Subcutaneous abdominal adipose tissue (tissue), 5 donors: Measurements from ENCODE around the gene CELSR1.

Source experiments
- H3K27ac ChIP-seq: one replicate; pipeline ENCODE4 v1.7.0; 2013; ENCODE audit warnings: low read depth, mild to moderate bottlenecking, inconsistent platforms, low read length, moderate library complexity
- H3K27me3 ChIP-seq, 5 donors: one replicate each; pipeline ENCODE4 v1.7.0; 2013; ENCODE audit warnings: low read length in 5 of 5, inconsistent platforms in 1 of 5; ENCODE audit not compliant: control insufficient read depth in 5 of 5, insufficient read depth in 4 of 5
- H3K36me3 ChIP-seq, 5 donors: one replicate each; pipeline ENCODE4 v1.7.0; 2013; ENCODE audit warnings: low read length in 5 of 5; ENCODE audit not compliant: control insufficient read depth in 5 of 5, insufficient read depth in 5 of 5
- H3K4me1 ChIP-seq, 5 donors: one replicate each; pipeline ENCODE4 v1.7.0; 2013; ENCODE audit warnings: low read length in 5 of 5, mild to moderate bottlenecking in 3 of 5, moderate library complexity in 1 of 5; ENCODE audit not compliant: control insufficient read depth in 5 of 5, insufficient read depth in 5 of 5
- H3K4me3 ChIP-seq, 5 donors: one replicate each; pipeline ENCODE4 v1.7.0; 2013; ENCODE audit warnings: low read length in 5 of 5, low read depth in 1 of 5
- H3K9ac ChIP-seq, 5 donors: one replicate each; pipeline ENCODE4 v1.7.0; 2013; ENCODE audit warnings: low read length in 5 of 5, mild to moderate bottlenecking in 4 of 5, moderate library complexity in 3 of 5
- H3K9me3 ChIP-seq, 5 donors: one replicate each; pipeline ENCODE4 v1.7.0; 2013; ENCODE audit warnings: low read length in 5 of 5; ENCODE audit not compliant: control insufficient read depth in 5 of 5
- donor health status: healthy.
- donor health status: healthy.
- donor health status: healthy.
- donor health status: healthy.
- donor health status: healthy.

The CELSR1 gene

DNA sequence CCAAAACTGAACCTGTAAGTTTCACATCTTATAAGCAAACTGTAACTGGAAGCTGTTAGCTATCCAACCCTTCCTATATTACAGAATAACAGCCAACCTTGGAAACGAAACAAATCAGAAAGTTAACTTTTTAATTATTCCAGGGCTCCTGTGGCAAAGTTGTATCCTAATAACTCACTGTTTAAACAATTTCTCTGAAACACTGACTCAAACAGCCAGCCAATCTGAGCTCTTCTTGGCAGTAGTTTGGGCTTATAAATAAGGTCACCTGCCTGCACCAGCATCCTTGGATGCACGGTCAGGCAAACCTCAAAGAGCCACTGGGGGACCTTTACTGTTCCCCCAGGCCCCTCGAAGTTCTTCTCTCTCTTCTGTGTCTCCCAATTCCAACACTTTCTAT is 5.0 kb downstream of the CELSR1 start:
- H3K27ac ChIP-seq, result no peak overlapping the region
- H3K4me3 ChIP-seq, result no peak overlapping the region
- H3K27me3 ChIP-seq, result peaks cover 8 to 21% (median 12%) of the 10 kb centered on the region in 5 donors
- no peaks in the 10 kb centered on the region for H3K9me3 ChIP-seq
- H3K36me3 ChIP-seq, result no peaks in the 10 kb centered on the region
- H3K4me1 ChIP-seq, result peaks cover 0 to 6% (median 0%) of the 10 kb centered on the region in 5 donors
- no peak overlapping the region for H3K9ac ChIP-seq

DNA sequence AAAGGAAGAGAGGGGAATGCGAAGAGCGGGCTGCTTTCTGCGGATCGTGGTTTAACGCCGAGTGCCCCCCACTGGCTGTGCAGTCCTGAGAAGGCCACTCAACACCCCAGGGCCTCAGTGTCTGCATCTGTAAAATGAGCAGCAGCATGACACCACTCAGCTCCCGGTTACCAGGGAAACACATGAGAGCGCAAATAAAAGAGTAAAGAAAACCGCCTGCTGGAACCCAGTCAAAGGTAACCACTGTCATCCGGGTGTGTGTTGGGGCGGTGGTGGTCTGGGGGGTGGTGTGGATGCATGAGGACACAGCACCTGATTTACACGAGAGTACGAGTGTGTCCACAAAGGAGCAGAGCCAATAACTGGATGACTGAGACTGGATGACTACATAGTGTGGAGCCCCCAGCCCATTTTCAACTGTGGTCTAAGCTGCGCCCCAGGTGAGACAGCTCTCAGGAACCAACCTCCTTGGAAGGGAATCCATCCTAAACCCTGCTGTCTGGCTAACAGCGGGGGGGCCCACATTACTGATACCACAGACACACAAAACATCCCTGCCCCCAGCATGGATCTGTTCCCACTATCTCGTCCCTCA is 5.7 kb downstream of the CELSR1 start:
- Histone ChIP-seq H3K9me3 (no peaks in the 10 kb centered on the region), H3K4me1 (peaks cover 0 to 6% (median 0%) of the 10 kb centered on the region in 5 donors), H3K4me3 (no peak overlapping the region), H3K27me3 (peaks cover 9 to 28% (median 14%) of the 10 kb centered on the region in 5 donors), H3K9ac (no peak overlapping the region), H3K36me3 (no peaks in the 10 kb centered on the region), H3K27ac (no peak overlapping the region)

DNA sequence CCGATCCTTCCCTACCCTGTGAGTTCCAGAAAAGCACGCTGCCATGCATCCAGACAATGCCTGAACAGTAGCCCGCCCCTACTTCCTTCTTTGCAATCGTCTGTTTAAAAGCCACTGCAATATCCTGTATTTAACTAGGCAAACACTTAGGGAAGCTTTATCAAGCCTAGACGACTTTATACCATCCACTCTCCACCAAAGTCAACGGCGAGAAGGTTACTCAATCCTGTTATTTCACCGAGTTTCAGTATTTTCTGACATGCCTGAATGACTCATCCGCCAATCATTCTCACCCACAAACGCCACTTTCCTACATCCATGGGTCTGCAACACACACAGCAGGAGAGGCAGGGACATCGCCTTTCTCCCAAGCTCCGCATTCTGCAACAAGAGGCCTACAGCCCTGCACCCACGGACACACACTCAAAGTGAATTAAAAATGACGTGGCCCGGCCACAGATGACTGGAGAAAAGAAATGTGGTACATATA is 9.3 kb downstream of the CELSR1 start:
- peaks cover 0 to 6% (median 0%) of the 10 kb centered on the region in 5 donors for H3K4me1 ChIP-seq
- H3K9ac ChIP-seq, result no peak overlapping the region
- H3K9me3 ChIP-seq, result no peaks in the 10 kb centered on the region
- no peak overlapping the region for H3K27ac ChIP-seq
- H3K4me3 ChIP-seq, result no peak overlapping the region
- H3K27me3 ChIP-seq, result peaks cover 3 to 32% (median 20%) of the 10 kb centered on the region in 5 donors
- H3K36me3 ChIP-seq, result no peaks in the 10 kb centered on the region

DNA sequence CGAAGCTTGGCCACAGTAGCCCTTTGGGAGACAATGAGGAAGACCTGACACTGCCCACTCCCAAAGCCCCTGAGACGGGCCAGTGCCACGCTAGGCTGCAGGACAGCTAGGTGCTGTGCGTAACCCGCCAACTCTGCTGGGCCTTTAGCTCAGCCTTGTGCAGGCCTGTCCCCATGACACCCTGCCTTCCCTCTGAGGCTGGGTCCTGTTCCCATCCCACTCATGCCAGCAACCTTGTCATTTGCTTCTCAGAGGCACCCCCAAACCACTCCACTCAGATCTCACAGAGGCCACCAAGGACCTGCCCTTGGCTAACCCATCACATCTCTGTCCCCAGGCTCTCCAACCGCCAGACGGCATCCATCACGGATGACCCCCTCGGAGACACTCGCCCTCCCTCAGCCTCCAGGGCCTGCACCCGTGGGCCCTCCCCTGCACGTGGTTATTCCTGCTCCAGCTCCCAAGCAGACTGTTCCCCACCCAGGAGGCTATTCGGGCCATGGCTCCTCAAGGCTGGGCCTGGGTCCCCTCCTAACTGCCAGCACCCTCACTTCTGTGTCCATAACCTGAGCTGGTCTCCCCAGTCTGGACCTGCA is 11.1 kb downstream of the CELSR1 start:
- H3K27me3 ChIP-seq, result peaks cover 3 to 32% (median 20%) of the 10 kb centered on the region in 5 donors
- no peak overlapping the region for H3K9ac ChIP-seq
- no peak overlapping the region for H3K4me3 ChIP-seq
- H3K36me3 ChIP-seq, result no peaks in the 10 kb centered on the region
- H3K4me1 ChIP-seq, result peaks cover 0 to 6% (median 0%) of the 10 kb centered on the region in 5 donors
- H3K9me3 ChIP-seq, result no peaks in the 10 kb centered on the region
- no peak overlapping the region for H3K27ac ChIP-seq

DNA sequence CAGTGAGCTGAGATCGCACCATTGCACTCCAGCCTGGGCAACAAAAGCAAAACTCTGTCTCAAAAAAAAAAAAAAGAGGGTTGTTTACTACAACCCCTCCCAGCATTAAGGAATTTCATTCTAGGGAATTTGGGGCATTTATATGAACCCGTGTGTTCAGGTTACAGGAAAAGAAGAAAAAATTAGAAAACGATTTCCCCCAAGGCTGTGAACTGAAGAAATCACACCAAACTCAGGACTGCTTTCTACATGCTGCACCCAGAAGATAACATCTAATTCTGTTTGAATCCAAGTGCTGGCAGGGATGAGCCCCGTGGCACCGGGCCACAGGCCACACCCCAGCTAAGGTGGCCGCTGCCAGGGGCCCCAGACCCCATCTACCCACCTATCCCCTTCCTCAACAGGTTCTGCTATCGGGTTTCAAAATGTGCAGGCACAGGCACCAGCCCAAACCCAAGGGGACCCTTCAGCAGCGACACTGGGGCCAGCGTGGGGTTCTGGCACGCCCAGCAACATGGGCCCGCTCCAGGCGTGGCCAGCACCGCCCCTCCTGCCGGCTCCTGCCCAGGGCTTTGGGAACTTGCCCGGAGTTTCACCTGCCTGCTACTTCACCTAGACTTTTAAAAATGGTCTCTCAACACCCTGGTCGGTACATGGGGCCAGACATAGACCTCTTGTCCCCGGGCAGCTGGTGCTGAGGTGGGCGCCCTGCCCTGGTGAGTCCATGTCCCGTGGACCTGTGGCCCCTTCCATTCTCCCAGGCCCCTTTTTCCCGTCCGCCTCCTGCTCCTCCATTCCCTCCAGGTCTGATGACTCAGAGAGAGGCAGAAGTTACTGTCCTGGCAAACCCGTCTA is 11.8 kb downstream of the CELSR1 start:
- peaks cover 0 to 3% (median 0%) of the 10 kb centered on the region in 5 donors for H3K4me1 ChIP-seq
- no peak overlapping the region for H3K4me3 ChIP-seq
- no peak overlapping the region for H3K27ac ChIP-seq
- no peaks in the 10 kb centered on the region for H3K36me3 ChIP-seq
- peaks cover 6 to 32% (median 20%) of the 10 kb centered on the region in 5 donors for H3K27me3 ChIP-seq
- H3K9me3 ChIP-seq, result no peaks in the 10 kb centered on the region
- no peak overlapping the region for H3K9ac ChIP-seq

DNA sequence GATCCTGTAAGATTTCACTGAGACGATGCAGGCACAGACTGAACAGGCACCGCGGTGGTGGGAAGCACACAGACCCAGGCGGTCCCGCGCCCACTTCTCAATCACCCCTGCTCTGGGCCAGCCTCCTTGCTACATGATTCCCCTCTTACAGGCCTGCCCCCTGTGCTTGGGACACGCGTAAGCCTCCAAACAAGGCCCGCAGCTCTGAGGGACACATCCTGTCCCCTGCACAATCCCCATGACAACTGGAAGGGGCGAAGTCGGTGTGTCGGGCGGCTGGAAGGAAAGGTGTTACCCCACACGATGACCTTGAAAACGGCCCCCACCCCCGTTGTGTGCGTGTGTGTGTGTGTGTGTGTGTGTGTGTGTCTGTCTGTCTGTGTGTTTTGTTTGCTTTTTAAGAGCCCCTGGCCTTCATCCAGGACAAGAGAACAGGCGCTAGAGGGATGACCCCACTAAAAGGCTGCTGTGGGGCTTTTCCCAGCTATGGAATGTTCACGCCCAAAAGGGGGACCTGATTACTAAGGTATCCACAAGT is 13.1 kb downstream of the CELSR1 start:
- Histone ChIP-seq H3K27me3 (peaks cover 7 to 32% (median 20%) of the 10 kb centered on the region in 5 donors), H3K9ac (no peak overlapping the region), H3K4me3 (no peak overlapping the region), H3K27ac (no peak overlapping the region), H3K4me1 (no peaks in the 10 kb centered on the region), H3K9me3 (no peaks in the 10 kb centered on the region), H3K36me3 (no peaks in the 10 kb centered on the region)

DNA sequence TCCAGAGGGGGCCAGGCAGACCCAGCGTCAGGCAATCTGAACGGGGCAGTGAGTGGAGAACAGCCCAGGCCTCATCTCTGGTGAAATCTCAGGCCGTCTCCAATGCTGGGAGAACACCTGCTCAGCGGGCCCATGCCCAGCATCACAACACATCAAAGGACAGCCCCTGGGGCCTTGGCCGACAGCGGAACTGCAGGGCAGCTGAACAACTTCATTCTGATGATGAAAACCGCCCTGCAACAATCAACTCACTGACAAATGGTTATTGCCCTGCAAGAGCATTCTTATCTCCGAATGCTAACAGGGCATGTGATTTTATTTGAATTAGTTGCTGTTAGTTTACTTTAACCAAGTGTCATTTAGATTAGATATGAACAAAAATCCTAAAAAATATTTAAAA is 14.6 kb downstream of the CELSR1 start:
- Histone ChIP-seq H3K9ac (no peak overlapping the region), H3K36me3 (no peaks in the 10 kb centered on the region), H3K27me3 (peaks cover 10 to 32% (median 20%) of the 10 kb centered on the region in 5 donors), H3K9me3 (no peaks in the 10 kb centered on the region), H3K4me1 (no peaks in the 10 kb centered on the region), H3K4me3 (no peak overlapping the region), H3K27ac (no peak overlapping the region)

DNA sequence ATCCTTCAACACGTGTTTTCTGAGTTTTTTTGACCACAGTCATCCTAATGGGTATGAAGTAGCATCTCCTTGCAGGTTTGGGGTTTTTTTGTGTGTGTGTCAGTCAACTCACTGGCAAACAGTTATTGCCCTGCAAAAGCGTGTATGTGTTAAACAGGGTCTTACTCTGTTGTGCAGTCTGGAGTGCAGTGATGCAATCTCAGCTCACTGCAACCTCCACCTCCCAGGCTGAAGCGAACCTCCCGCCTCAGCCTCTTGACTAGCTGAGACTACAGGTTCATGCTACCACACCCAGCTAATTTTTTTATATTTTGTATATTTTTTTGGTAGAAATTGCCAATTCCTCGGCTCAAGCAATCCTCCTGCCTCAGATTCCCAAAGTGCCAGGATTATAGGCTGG is 15.4 kb downstream of the CELSR1 start:
- Histone ChIP-seq H3K9ac (no peak overlapping the region), H3K36me3 (no peaks in the 10 kb centered on the region), H3K27ac (no peak overlapping the region), H3K9me3 (no peaks in the 10 kb centered on the region), H3K27me3 (peaks cover 10 to 26% (median 18%) of the 10 kb centered on the region in 5 donors), H3K4me3 (no peak overlapping the region), H3K4me1 (peaks cover 0 to 8% (median 0%) of the 10 kb centered on the region in 5 donors)

DNA sequence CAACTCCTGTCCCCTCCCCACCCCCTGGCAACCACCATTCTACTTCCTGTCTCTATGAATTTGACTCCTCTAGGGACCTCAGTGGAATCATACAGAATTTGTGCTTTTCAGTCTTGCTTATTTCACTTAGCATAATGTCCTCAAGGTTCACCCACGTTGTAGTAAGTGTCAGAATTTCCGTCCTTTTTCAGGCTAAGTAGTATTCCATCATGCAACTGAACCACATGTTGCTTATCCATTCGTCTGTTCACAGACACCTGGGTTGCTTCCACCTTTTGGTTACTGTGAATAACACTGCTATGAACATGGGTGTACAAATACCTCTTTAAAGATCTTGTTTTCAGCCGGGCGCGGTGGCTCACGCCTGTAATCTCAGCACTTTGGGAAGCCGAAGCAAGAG is 16.5 kb downstream of the CELSR1 start:
- Histone ChIP-seq H3K27ac (no peak overlapping the region), H3K4me1 (peaks cover 0 to 12% (median 0%) of the 10 kb centered on the region in 5 donors), H3K9me3 (no peaks in the 10 kb centered on the region), H3K4me3 (no peak overlapping the region), H3K9ac (no peak overlapping the region), H3K36me3 (no peaks in the 10 kb centered on the region), H3K27me3 (peaks cover 8 to 15% (median 11%) of the 10 kb centered on the region in 5 donors)
